HG03432 (cell line): ENCODE results near the gene MORF4L2.

Source experiments
- ATAC-seq: cut with Tn5 transposase; IDR thresholded peaks from one replicate; pipeline ENCODE4 v1.9.1; 2021; ENCODE audit warnings: mild to moderate bottlenecking, moderate library complexity; ENCODE audit not compliant: unreplicated experiment

MORF4L2 gene

GRCh38 chrX:103686199-103687072 is at the start of gene MORF4L2:
TSS of gene MORF4L2 (minus strand) at chrX:103686699. CDS start at chrX:103677027, 9,672 bp downstream.
- ATAC-seq = peak; percentile 91

GRCh38 chrX:103734125-103734760 is 47.7 kb upstream of the MORF4L2 start:
- no peak for ATAC-seq

- no peak for ATAC-seq
These were observed 46.5 kb upstream of the MORF4L2 start for GRCh38 chrX:103733017-103733416.

- ATAC-seq = no peak
These were observed 44.4 kb upstream of the MORF4L2 start for GRCh38 chrX:103730796-103731493.

GRCh38 chrX:103730147-103730795 is 43.8 kb upstream of the MORF4L2 start:
- ATAC-seq = no peak

- ATAC-seq = no peak
These were observed 42.5 kb upstream of the MORF4L2 start for GRCh38 chrX:103729015-103729414.

- ATAC-seq = no peak
These were observed 40.6 kb upstream of the MORF4L2 start for GRCh38 chrX:103727115-103727514.

GRCh38 chrX:103726477-103726876 is 40.0 kb upstream of the MORF4L2 start:
- ATAC-seq = no peak

- ATAC-seq = no peak
These were observed 36.0 kb upstream of the MORF4L2 start for GRCh38 chrX:103722505-103722904.

GRCh38 chrX:103718120-103718519 is 31.6 kb upstream of the MORF4L2 start:
- no peak for ATAC-seq

GRCh38 chrX:103716962-103717361 is 30.5 kb upstream of the MORF4L2 start:
- ATAC-seq = no peak

GRCh38 chrX:103710609-103711008 is 24.1 kb upstream of the MORF4L2 start, which contains the start of gene TMEM31:
TSS of gene TMEM31 (plus strand) at chrX:103710909. CDS start at chrX:103712259, 1,350 bp downstream.
- ATAC-seq = no peak

GRCh38 chrX:103704863-103705262 is 18.4 kb upstream of the MORF4L2 start:
- ATAC-seq = no peak

- ATAC-seq = no peak
These were observed 12.7 kb upstream of the MORF4L2 start for GRCh38 chrX:103699243-103699642.

GRCh38 chrX:103697687-103698086 is 11.2 kb upstream of the MORF4L2 start:
- ATAC-seq = no peak

GRCh38 chrX:103691059-103691458 is 4.6 kb upstream of the MORF4L2 start:
- no peak for ATAC-seq

- ATAC-seq = no peak
These were observed 2.4 kb upstream of the MORF4L2 start for GRCh38 chrX:103688946-103689345.

- no peak for ATAC-seq
These were observed 1.2 kb upstream of the MORF4L2 start for GRCh38 chrX:103687696-103688201.

- ATAC-seq = peak; percentile 66
These were observed 685 bp upstream of the MORF4L2 start for GRCh38 chrX:103687073-103687695.

GRCh38 chrX:103685396-103685795 is 1.1 kb downstream of the MORF4L2 start:
- ATAC-seq = no peak
